ENCODE measurements around the gene GPC5.

GPC5 gene

GRCh38 chr13:92829930-92830329 lies 1431.5 kb downstream of the GPC5 start:
- H3K9ac ChIP-seq (ENCODE audit: low read length) = no peak overlapping the region
- no peak overlapping the region for H2BK5ac ChIP-seq (ENCODE audit: low read length)
- no peak for DNase-seq
- H2AK5ac ChIP-seq (ENCODE audit: low read length) = no peak overlapping the region
- no peak overlapping the region for H3K4me2 ChIP-seq (ENCODE audit: low read length)
- no peaks in the 10 kb centered on the region for H3K79me2 ChIP-seq (ENCODE audit: control insufficient read depth, insufficient read depth, low read length)
- no peak overlapping the region for H2BK120ac ChIP-seq (ENCODE audit: low read depth, low read length)
- no peak overlapping the region for H3K23ac ChIP-seq (ENCODE audit: low read length)
- H3K27me3 ChIP-seq (ENCODE audit: insufficient read depth, low read length, poor library complexity) = no peaks in the 10 kb centered on the region
- no peak overlapping the region for H3K18ac ChIP-seq (ENCODE audit: low read length)
- no peak overlapping the region for H4K8ac ChIP-seq (ENCODE audit: low read depth, low read length)
- no peaks in the 10 kb centered on the region for H3K36me3 ChIP-seq (ENCODE audit: control insufficient read depth, insufficient read depth, low read length)
- H3K4me1 ChIP-seq (ENCODE audit: control insufficient read depth, low read depth, low read length) = no peaks in the 10 kb centered on the region
- H3K4me3 ChIP-seq (ENCODE audit: low read length) = no peak overlapping the region
- H3K27ac ChIP-seq (ENCODE audit: low read depth, low read length) = no peak overlapping the region
- no peak overlapping the region for H2BK15ac ChIP-seq (replicated peaks; ENCODE audit: low read depth)
- no peak overlapping the region for H3K4ac ChIP-seq (ENCODE audit: low read depth, low read length)
- H3K56ac ChIP-seq (ENCODE audit: low read length) = no peak overlapping the region
- no CpG with 5 or more reads among the region's 3 CpGs for WGBS (ENCODE audit: extremely low coverage, insufficient coverage, low lambda C conversion rate)
- H4K5ac ChIP-seq (ENCODE audit: low read length) = no peak overlapping the region
- H3K79me1 ChIP-seq (ENCODE audit: low read length) = no peaks in the 10 kb centered on the region

- Histone ChIP-seq H3K79me1 (ENCODE audit: low read length) (no peaks in the 10 kb centered on the region), H3K36me3 (ENCODE audit: control insufficient read depth, insufficient read depth, low read length) (no peaks in the 10 kb centered on the region), H3K4ac (ENCODE audit: low read depth, low read length) (no peak overlapping the region), H3K27me3 (ENCODE audit: insufficient read depth, low read length, poor library complexity) (no peaks in the 10 kb centered on the region), H3K79me2 (ENCODE audit: control insufficient read depth, insufficient read depth, low read length) (no peaks in the 10 kb centered on the region), H3K4me3 (ENCODE audit: low read length) (no peak overlapping the region), H4K5ac (ENCODE audit: low read length) (no peak overlapping the region), H2BK5ac (ENCODE audit: low read length) (no peak overlapping the region), H2BK15ac (replicated peaks; ENCODE audit: low read depth) (no peak overlapping the region), H3K18ac (ENCODE audit: low read length) (no peak overlapping the region), H3K4me2 (ENCODE audit: low read length) (no peak overlapping the region), H3K56ac (ENCODE audit: low read length) (no peak overlapping the region), H2BK120ac (ENCODE audit: low read depth, low read length) (no peak overlapping the region), H3K4me1 (ENCODE audit: control insufficient read depth, low read depth, low read length) (no peaks in the 10 kb centered on the region), H3K9ac (ENCODE audit: low read length) (no peak overlapping the region), H3K27ac (ENCODE audit: low read depth, low read length) (no peak overlapping the region), H4K8ac (ENCODE audit: low read depth, low read length) (no peak overlapping the region), H3K23ac (ENCODE audit: low read length) (no peak overlapping the region), H2AK5ac (ENCODE audit: low read length) (no peak overlapping the region)
- no peak for DNase-seq
- WGBS (ENCODE audit: extremely low coverage, insufficient coverage, low lambda C conversion rate) = no CpG with 5 or more reads among the region's 3 CpGs
Observed at GRCh38 chr13:92830821-92831220, 1432.4 kb downstream of the GPC5 start.

- H4K8ac ChIP-seq (ENCODE audit: low read depth, low read length) = no peak overlapping the region
- H4K5ac ChIP-seq (ENCODE audit: low read length) = no peak overlapping the region
- H3K4me2 ChIP-seq (ENCODE audit: low read length) = no peak overlapping the region
- no CpG with 5 or more reads among the region's 1 CpG for WGBS (ENCODE audit: extremely low coverage, insufficient coverage, low lambda C conversion rate)
- H3K4me3 ChIP-seq (ENCODE audit: low read length) = no peak overlapping the region
- H2BK120ac ChIP-seq (ENCODE audit: low read depth, low read length) = no peak overlapping the region
- no peak overlapping the region for H3K56ac ChIP-seq (ENCODE audit: low read length)
- H3K23ac ChIP-seq (ENCODE audit: low read length) = no peak overlapping the region
- no peaks in the 10 kb centered on the region for H3K36me3 ChIP-seq (ENCODE audit: control insufficient read depth, insufficient read depth, low read length)
- no peaks in the 10 kb centered on the region for H3K79me2 ChIP-seq (ENCODE audit: control insufficient read depth, insufficient read depth, low read length)
- H3K27me3 ChIP-seq (ENCODE audit: insufficient read depth, low read length, poor library complexity) = no peaks in the 10 kb centered on the region
- no peak overlapping the region for H2BK15ac ChIP-seq (replicated peaks; ENCODE audit: low read depth)
- H3K4ac ChIP-seq (ENCODE audit: low read depth, low read length) = no peak overlapping the region
- no peak overlapping the region for H3K27ac ChIP-seq (ENCODE audit: low read depth, low read length)
- no peak overlapping the region for H2BK5ac ChIP-seq (ENCODE audit: low read length)
- no peak overlapping the region for H2AK5ac ChIP-seq (ENCODE audit: low read length)
- no peaks in the 10 kb centered on the region for H3K4me1 ChIP-seq (ENCODE audit: control insufficient read depth, low read depth, low read length)
- no peak overlapping the region for H3K9ac ChIP-seq (ENCODE audit: low read length)
- H3K18ac ChIP-seq (ENCODE audit: low read length) = no peak overlapping the region
- no peaks in the 10 kb centered on the region for H3K79me1 ChIP-seq (ENCODE audit: low read length)
- DNase-seq = no peak
Observed at GRCh38 chr13:92833071-92833470, 1434.7 kb downstream of the GPC5 start.

- Histone ChIP-seq H2AK5ac (ENCODE audit: low read length) (no peak overlapping the region), H3K27ac (ENCODE audit: low read depth, low read length) (no peak overlapping the region), H3K4me3 (ENCODE audit: low read length) (no peak overlapping the region), H3K79me2 (ENCODE audit: control insufficient read depth, insufficient read depth, low read length) (no peaks in the 10 kb centered on the region), H3K9ac (ENCODE audit: low read length) (no peak overlapping the region), H2BK5ac (ENCODE audit: low read length) (no peak overlapping the region), H3K4me2 (ENCODE audit: low read length) (no peak overlapping the region), H3K23ac (ENCODE audit: low read length) (no peak overlapping the region), H3K4me1 (ENCODE audit: control insufficient read depth, low read depth, low read length) (no peaks in the 10 kb centered on the region), H3K27me3 (ENCODE audit: insufficient read depth, low read length, poor library complexity) (no peaks in the 10 kb centered on the region), H2BK15ac (replicated peaks; ENCODE audit: low read depth) (no peak overlapping the region), H3K36me3 (ENCODE audit: control insufficient read depth, insufficient read depth, low read length) (no peaks in the 10 kb centered on the region), H3K18ac (ENCODE audit: low read length) (no peak overlapping the region), H4K5ac (ENCODE audit: low read length) (no peak overlapping the region), H2BK120ac (ENCODE audit: low read depth, low read length) (no peak overlapping the region), H4K8ac (ENCODE audit: low read depth, low read length) (no peak overlapping the region), H3K56ac (ENCODE audit: low read length) (no peak overlapping the region), H3K4ac (ENCODE audit: low read depth, low read length) (no peak overlapping the region), H3K79me1 (ENCODE audit: low read length) (no peaks in the 10 kb centered on the region)
- no peak for DNase-seq
Observed at GRCh38 chr13:92836171-92836570, 1437.8 kb downstream of the GPC5 start.

- Histone ChIP-seq H2BK15ac (replicated peaks; ENCODE audit: low read depth) (no peak overlapping the region), H3K4ac (ENCODE audit: low read depth, low read length) (no peak overlapping the region), H3K4me1 (ENCODE audit: control insufficient read depth, low read depth, low read length) (no peaks in the 10 kb centered on the region), H3K56ac (ENCODE audit: low read length) (no peak overlapping the region), H2AK5ac (ENCODE audit: low read length) (no peak overlapping the region), H3K27ac (ENCODE audit: low read depth, low read length) (no peak overlapping the region), H3K23ac (ENCODE audit: low read length) (no peak overlapping the region), H3K9ac (ENCODE audit: low read length) (no peak overlapping the region), H4K8ac (ENCODE audit: low read depth, low read length) (no peak overlapping the region), H2BK120ac (ENCODE audit: low read depth, low read length) (no peak overlapping the region), H3K4me2 (ENCODE audit: low read length) (no peak overlapping the region), H4K5ac (ENCODE audit: low read length) (no peak overlapping the region), H3K79me1 (ENCODE audit: low read length) (no peaks in the 10 kb centered on the region), H3K79me2 (ENCODE audit: control insufficient read depth, insufficient read depth, low read length) (no peaks in the 10 kb centered on the region), H3K18ac (ENCODE audit: low read length) (no peak overlapping the region), H2BK5ac (ENCODE audit: low read length) (no peak overlapping the region), H3K27me3 (ENCODE audit: insufficient read depth, low read length, poor library complexity) (no peaks in the 10 kb centered on the region), H3K36me3 (ENCODE audit: control insufficient read depth, insufficient read depth, low read length) (no peaks in the 10 kb centered on the region), H3K4me3 (ENCODE audit: low read length) (no peak overlapping the region)
- no CpG with 5 or more reads among the region's 3 CpGs for WGBS (ENCODE audit: extremely low coverage, insufficient coverage, low lambda C conversion rate)
- DNase-seq = no peak
Observed at GRCh38 chr13:92838786-92839185, 1440.4 kb downstream of the GPC5 start.

GRCh38 chr13:92842145-92842544 lies 1443.7 kb downstream of the GPC5 start:
- H3K9ac ChIP-seq (ENCODE audit: low read length) = no peak overlapping the region
- H3K4ac ChIP-seq (ENCODE audit: low read depth, low read length) = no peak overlapping the region
- H2BK15ac ChIP-seq (replicated peaks; ENCODE audit: low read depth) = no peak overlapping the region
- H2AK5ac ChIP-seq (ENCODE audit: low read length) = no peak overlapping the region
- no peak overlapping the region for H3K27ac ChIP-seq (ENCODE audit: low read depth, low read length)
- WGBS (ENCODE audit: extremely low coverage, insufficient coverage, low lambda C conversion rate) = no CpG with 5 or more reads among the region's 2 CpGs
- H2BK5ac ChIP-seq (ENCODE audit: low read length) = no peak overlapping the region
- H3K56ac ChIP-seq (ENCODE audit: low read length) = no peak overlapping the region
- H3K23ac ChIP-seq (ENCODE audit: low read length) = no peak overlapping the region
- no peaks in the 10 kb centered on the region for H3K79me1 ChIP-seq (ENCODE audit: low read length)
- no peak overlapping the region for H4K5ac ChIP-seq (ENCODE audit: low read length)
- H3K79me2 ChIP-seq (ENCODE audit: control insufficient read depth, insufficient read depth, low read length) = no peaks in the 10 kb centered on the region
- no peak overlapping the region for H4K8ac ChIP-seq (ENCODE audit: low read depth, low read length)
- no peaks in the 10 kb centered on the region for H3K36me3 ChIP-seq (ENCODE audit: control insufficient read depth, insufficient read depth, low read length)
- H3K4me3 ChIP-seq (ENCODE audit: low read length) = no peak overlapping the region
- H3K27me3 ChIP-seq (ENCODE audit: insufficient read depth, low read length, poor library complexity) = no peaks in the 10 kb centered on the region
- peak; percentile 35 for DNase-seq
- no peaks in the 10 kb centered on the region for H3K4me1 ChIP-seq (ENCODE audit: control insufficient read depth, low read depth, low read length)
- no peak overlapping the region for H3K18ac ChIP-seq (ENCODE audit: low read length)
- H3K4me2 ChIP-seq (ENCODE audit: low read length) = no peak overlapping the region
- no peak overlapping the region for H2BK120ac ChIP-seq (ENCODE audit: low read depth, low read length)
